Glutamatergic neuron (in vitro differentiated cells): ENCODE results near the gene EEF2K. TPM values are rescaled to one million over a fixed set of nuclear protein-coding genes. Genes with fewer than 3 reads are reported as not detected.
"Not testable (repeated sequence)": the region's sequence is repeated elsewhere in the genome, so short reads cannot be mapped to it uniquely, and the experiment has no call there.

Source experiments
- DNase-seq: peaks from one replicate; pipeline ENCODE4 v3.0.0; 2022
- H3K27ac Mint-ChIP-seq: one replicate; pipeline ENCODE4 v1.8.0; 2020; ENCODE audit warnings: mild to moderate bottlenecking, mixed read lengths, inconsistent platforms; ENCODE audit not compliant: unreplicated experiment
- H3K27me3 Mint-ChIP-seq: one replicate; pipeline ENCODE4 v1.8.0; 2020; ENCODE audit warnings: mild to moderate bottlenecking, moderate library complexity, mixed read lengths, inconsistent platforms; ENCODE audit not compliant: unreplicated experiment
- H3K36me3 Mint-ChIP-seq: one replicate; pipeline ENCODE4 v1.8.0; 2020; ENCODE audit warnings: mild to moderate bottlenecking, mixed read lengths, inconsistent platforms; ENCODE audit not compliant: unreplicated experiment
- H3K4me1 Mint-ChIP-seq: one replicate; pipeline ENCODE4 v1.8.0; 2020; ENCODE audit warnings: mild to moderate bottlenecking, low read depth, mixed read lengths, inconsistent platforms; ENCODE audit not compliant: unreplicated experiment
- H3K4me3 Mint-ChIP-seq: one replicate; pipeline ENCODE4 v1.8.0; 2020; ENCODE audit warnings: mild to moderate bottlenecking, mixed read lengths, inconsistent platforms; ENCODE audit not compliant: unreplicated experiment
- H3K9me3 Mint-ChIP-seq: one replicate; pipeline ENCODE4 v1.8.0; 2020; ENCODE audit warnings: mild to moderate bottlenecking, moderate library complexity, mixed read lengths, inconsistent platforms; ENCODE audit not compliant: unreplicated experiment
- CTCF ChIP-seq: fragments of 200-600 bp; sonication (generic); IDR thresholded peaks from one replicate; pipeline ENCODE4 v1.5.0; 2021; ENCODE audit not compliant: partially characterized antibody, unreplicated experiment
- total RNA-seq: library from RNA; stranded (reverse); fragmentation: NEBNext Ultra II Directional; extraction: Animal tissue kit (Norgen Biotek cat#: 25700); gene quantifications from one replicate; pipeline ENCODE4 v1.2.1, GENCODE V29; 2021; ENCODE audit not compliant: unreplicated experiment

EEF2K gene
- total RNA-seq, 1 donor from 2014 or later: 40.2 TPM

- Mint-ChIP-seq H3K36me3 (peaks cover 10% of the 10 kb centered on the region), H3K4me3 (no peak overlapping the region), H3K27me3 (peaks cover 14% of the 10 kb centered on the region), H3K9me3 (peaks cover 4% of the 10 kb centered on the region), H3K27ac (no peak overlapping the region), H3K4me1 (no peaks in the 10 kb centered on the region)
- TF ChIP-seq CTCF: no peak
- DNase-seq: no peak
Measured at GRCh38 chr16:22163806-22164205, 42.3 kb upstream of the EEF2K start.

- no peak for TF ChIP-seq CTCF
- peaks cover 6% of the 10 kb centered on the region for H3K9me3 Mint-ChIP-seq
- H3K4me3 Mint-ChIP-seq: no peak overlapping the region
- no peak overlapping the region for H3K27ac Mint-ChIP-seq
- no peaks in the 10 kb centered on the region for H3K4me1 Mint-ChIP-seq
- peaks cover 10% of the 10 kb centered on the region for H3K36me3 Mint-ChIP-seq
- peaks cover 14% of the 10 kb centered on the region for H3K27me3 Mint-ChIP-seq
- DNase-seq: no peak
Measured at GRCh38 chr16:22164482-22164881, 41.6 kb upstream of the EEF2K start.

GRCh38 chr16:22165508-22166285, 40.4 kb upstream of the EEF2K start:
- Mint-ChIP-seq H3K4me3 (no peak overlapping the region), H3K9me3 (peaks cover 6% of the 10 kb centered on the region), H3K27me3 (peaks cover 9% of the 10 kb centered on the region), H3K36me3 (peaks cover 10% of the 10 kb centered on the region), H3K4me1 (no peaks in the 10 kb centered on the region), H3K27ac (no peak overlapping the region)
- no peak for TF ChIP-seq CTCF
- DNase-seq: no peak

- H3K4me3 Mint-ChIP-seq: no peak overlapping the region
- DNase-seq: no peak
- peaks cover 2% of the 10 kb centered on the region for H3K9me3 Mint-ChIP-seq
- H3K27ac Mint-ChIP-seq: no peak overlapping the region
- no peaks in the 10 kb centered on the region for H3K27me3 Mint-ChIP-seq
- H3K4me1 Mint-ChIP-seq: no peaks in the 10 kb centered on the region
- H3K36me3 Mint-ChIP-seq: no peaks in the 10 kb centered on the region
- no peak for TF ChIP-seq CTCF
Measured at GRCh38 chr16:22171953-22172352, 34.1 kb upstream of the EEF2K start.

- not testable (repeated sequence) for DNase-seq, H3K4me1 Mint-ChIP-seq, H3K27ac Mint-ChIP-seq, H3K27me3 Mint-ChIP-seq, H3K36me3 Mint-ChIP-seq, H3K9me3 Mint-ChIP-seq, H3K4me3 Mint-ChIP-seq
Measured at GRCh38 chr16:22172642-22173041, 33.4 kb upstream of the EEF2K start.
